Adrenal gland (tissue), 12 donors: ENCODE results near the gene ABCA5. TPM values are rescaled to one million over a fixed set of nuclear protein-coding genes. Genes with fewer than 3 reads are reported as not detected.

Experiments used
- DNase-seq, 7 donors: peaks; one replicate each; pipeline ENCODE4 v3.0.0-alpha.2; 2019 to 2020
- H3K27ac ChIP-seq, 5 donors: fragments of 200-600 bp; sonication (generic) in 4 of 5; 1 replicate in 3 of 5; 2 replicates in 2 of 5; pipeline versions ENCODE4 v1.5.1 to v1.8.0; 2016 to 2020; ENCODE audit warnings: mild to moderate bottlenecking in 1 of 5
- H3K27me3 ChIP-seq: fragments of 200-600 bp; 2 replicates; pipeline ENCODE4 v1.8.0; 2021
- H3K36me3 ChIP-seq, 2 donors: fragments of 200-600 bp; replicated peaks in 1 of 2; 1 replicate in 1 of 2; 2 replicates in 1 of 2; pipeline versions ENCODE4 v1.5.1 to v1.8.0; 2018 to 2022
- H3K4me1 ChIP-seq, 2 donors: fragments of 200-600 bp; replicated peaks in 1 of 2; 1 replicate in 1 of 2; 2 replicates in 1 of 2; pipeline versions ENCODE4 v1.5.1 to v1.8.0; 2018 to 2021
- H3K4me3 ChIP-seq, 4 donors: fragments of 200-600 bp; sonication (generic) in 3 of 4; one replicate each; pipeline ENCODE4 v1.5.1; 2016 to 2018
- H3K9me3 ChIP-seq, 3 donors: fragments of 200-600 bp; sonication (generic) in 1 of 3; replicated peaks in 1 of 3; 1 replicate in 2 of 3; 2 replicates in 1 of 3; pipeline versions ENCODE4 v1.5.1 to v1.8.0; 2016 to 2021
- POLR2A ChIP-seq, 2 donors: fragments of 450-650 bp; IDR thresholded peaks; one replicate each; pipeline ENCODE4 v1.6.1; 2017; ENCODE audit warnings: antibody characterized with exemption in 2 of 2, mild to moderate bottlenecking in 2 of 2, moderate library complexity in 1 of 2
- WGBS, 4 donors: extraction: QIAGEN DNeasy Blood & Tissue Kit in 2 of 4; methylation state at CpG; one replicate each; pipeline versions ENCODE4 v1.1.5 to v1.1.7; 2013 to 2017; 5-methylcytosine and 5-hydroxymethylcytosine counted together
- intact Hi-C, 2 donors: fragments of 100-400 bp; cut with DNase I; formaldehyde crosslinking; loops; one replicate each; pipeline versions ENCODE4 v1.14.1 to v1.15.0; 2022 to 2023
- polyA plus RNA-seq, 3 donors: library from polyadenylated mRNA; stranded (reverse); fragments of 200-250 nt in 2 of 3; fragments of 350-450 nt in 1 of 3; fragmentation: Illumina TruSeq in 1 of 3; extraction: RNeasy Lipid Tissue Mini Kit (QIAGEN cat#74804) in 1 of 3; gene quantifications; one replicate each; pipeline ENCODE4 v1.2.3, GENCODE V29; 2013 to 2014
- total RNA-seq, 9 donors: library from RNA; depleted of rRNA in 4 of 9; stranded (reverse); fragments of >200 nt in 4 of 9; fragments of 120-200 nt in 1 of 9; fragmentation: NEBNext Ultra II Directional in 1 of 9; extraction: Animal tissue kit (Norgen Biotek cat#: 25700) in 1 of 9; gene quantifications; one replicate each; pipeline versions ENCODE4 v1.1.0 to v1.2.4, GENCODE V29; 2013 to 2023
- TF ChIP-seq, protein P1 (sequence below), 6 experiments: fragments of 450-650 bp in 4 of 6; fragments of 200-600 bp in 2 of 6; sonication (generic) in 1 of 6; IDR thresholded peaks; 1 replicate in 5 of 6; 2 replicates in 1 of 6; pipeline versions ENCODE4 v1.5.1 to v1.8.0; 2016 to 2021; ENCODE audit warnings: antibody characterized with exemption in 6 of 6, mild to moderate bottlenecking in 2 of 6, moderate library complexity in 1 of 6
- donor health status: healthy with polysubstance abuse.
- donor health status: Bipolar disorder and iron deficiency.
- donor health status: DM: yes; HTN: yes; CAD: no.
- donor health status: DM: no; HTN: no; CAD: no.
- donor health status: DM: no; HTN: no; CAD: no.
- donor health status: DM: yes; HTN: yes; CAD: no.

Gene ABCA5
- total and polyA plus RNA-seq, 12 donors: 21.5 to 142 (median 40.7) TPM

GRCh38 chr17:69323806-69324205 is 3.1 kb downstream of the ABCA5 start:
- no peaks in the 10 kb centered on the region for H3K36me3 ChIP-seq
- 20 to 50% (median 39%) methylated on average over 1 of the region's 1 CpG for WGBS, 4 donors
- intact Hi-C loops: no loop called here

DNA sequence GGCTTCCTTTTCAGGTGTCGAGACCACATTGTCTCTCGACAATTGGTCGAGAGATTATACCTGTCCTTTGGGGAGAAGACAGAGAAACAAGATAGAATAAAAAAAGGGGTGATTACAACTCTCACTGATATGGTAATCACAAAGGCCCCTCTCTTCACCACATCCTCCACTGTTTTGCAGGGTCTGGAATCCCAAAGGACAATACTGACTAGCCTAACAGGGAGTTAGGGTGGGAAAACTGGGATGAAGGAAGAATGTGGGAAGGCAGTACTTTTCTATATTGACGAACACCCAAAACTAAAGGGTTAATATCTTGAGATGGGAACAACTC is 6.1 kb downstream of the ABCA5 start:
- no peaks in the 10 kb centered on the region for H3K36me3 ChIP-seq
- no peak overlapping the region for H3K27ac ChIP-seq
- H3K4me3 ChIP-seq: no peak overlapping the region
- peaks cover 10 to 39% of the 10 kb centered on the region in 2 donors for H3K4me1 ChIP-seq
- H3K9me3 ChIP-seq: no peaks in the 10 kb centered on the region
- intact Hi-C loops: no loop called here
- H3K27me3 ChIP-seq: no peaks in the 10 kb centered on the region
- DNase-seq: no peak
- TF ChIP-seq POLR2A (IDR thresholded peaks at IDR 0.05): no peak
- TF ChIP-seq, protein P1, sequence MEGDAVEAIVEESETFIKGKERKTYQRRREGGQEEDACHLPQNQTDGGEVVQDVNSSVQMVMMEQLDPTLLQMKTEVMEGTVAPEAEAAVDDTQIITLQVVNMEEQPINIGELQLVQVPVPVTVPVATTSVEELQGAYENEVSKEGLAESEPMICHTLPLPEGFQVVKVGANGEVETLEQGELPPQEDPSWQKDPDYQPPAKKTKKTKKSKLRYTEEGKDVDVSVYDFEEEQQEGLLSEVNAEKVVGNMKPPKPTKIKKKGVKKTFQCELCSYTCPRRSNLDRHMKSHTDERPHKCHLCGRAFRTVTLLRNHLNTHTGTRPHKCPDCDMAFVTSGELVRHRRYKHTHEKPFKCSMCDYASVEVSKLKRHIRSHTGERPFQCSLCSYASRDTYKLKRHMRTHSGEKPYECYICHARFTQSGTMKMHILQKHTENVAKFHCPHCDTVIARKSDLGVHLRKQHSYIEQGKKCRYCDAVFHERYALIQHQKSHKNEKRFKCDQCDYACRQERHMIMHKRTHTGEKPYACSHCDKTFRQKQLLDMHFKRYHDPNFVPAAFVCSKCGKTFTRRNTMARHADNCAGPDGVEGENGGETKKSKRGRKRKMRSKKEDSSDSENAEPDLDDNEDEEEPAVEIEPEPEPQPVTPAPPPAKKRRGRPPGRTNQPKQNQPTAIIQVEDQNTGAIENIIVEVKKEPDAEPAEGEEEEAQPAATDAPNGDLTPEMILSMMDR (IDR thresholded peaks at IDR 0.05): no peak
- 87 to 100% (median 96%) methylated on average over 4 of the region's 4 CpGs for WGBS, 4 donors

More at GRCh38 chr17:69323806-69324205, 3.1 kb downstream of the ABCA5 start:
- TF ChIP-seq POLR2A (IDR thresholded peaks at IDR 0.05): no peak
- TF ChIP-seq, protein P1 (IDR thresholded peaks at IDR 0.05): no peak
- no peak for DNase-seq
- Histone ChIP-seq H3K4me3 (no peak overlapping the region), H3K27ac (no peak overlapping the region), H3K4me1 (peaks cover 13 to 44% of the 10 kb centered on the region in 2 donors), H3K27me3 (no peaks in the 10 kb centered on the region), H3K9me3 (no peaks in the 10 kb centered on the region)

DNA sequence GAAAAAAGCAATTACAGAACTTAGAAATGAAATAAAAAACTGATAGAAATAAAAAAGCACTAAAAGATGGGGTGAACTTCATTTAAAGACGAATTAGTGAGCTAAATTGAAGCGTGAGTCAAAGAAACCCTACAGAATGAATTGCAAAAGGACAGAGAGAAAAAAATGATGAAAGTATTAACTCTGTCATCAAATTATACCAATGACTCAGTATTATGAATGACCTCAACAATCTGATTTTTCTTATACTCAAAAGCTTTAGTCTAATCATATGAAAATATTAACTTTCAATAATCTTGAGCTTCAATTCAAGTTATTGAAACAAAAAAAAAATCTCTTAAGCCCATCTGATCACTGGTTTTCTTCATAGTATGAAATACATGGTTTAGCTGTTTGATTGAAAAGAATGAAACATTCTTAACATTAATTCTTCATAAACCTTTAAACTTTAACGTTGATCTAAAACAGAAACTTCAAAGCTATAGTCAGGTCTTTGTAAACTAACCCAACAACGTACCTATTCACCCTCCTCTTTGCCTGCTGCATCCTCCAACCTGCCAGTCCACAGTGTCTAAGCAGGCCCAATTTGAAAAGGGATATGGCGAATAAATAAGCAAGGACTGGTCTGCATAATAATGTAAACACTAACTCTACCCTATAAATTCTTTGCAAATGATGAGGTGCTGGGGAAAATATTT is 6.6 kb downstream of the ABCA5 start:
- H3K27me3 ChIP-seq: no peaks in the 10 kb centered on the region
- WGBS, 4 donors: 44 to 55% (median 50%) methylated on average over 5 of the region's 5 CpGs
- intact Hi-C loops: no loop called here
- H3K27ac ChIP-seq: no peak overlapping the region
- no peak overlapping the region for H3K4me3 ChIP-seq
- no peaks in the 10 kb centered on the region for H3K36me3 ChIP-seq
- H3K4me1 ChIP-seq: peaks cover 5 to 33% of the 10 kb centered on the region in 2 donors
- no peaks in the 10 kb centered on the region for H3K9me3 ChIP-seq
- DNase-seq: no peak
- TF ChIP-seq POLR2A (IDR thresholded peaks at IDR 0.05): no peak
- TF ChIP-seq, protein P1 (IDR thresholded peaks at IDR 0.05): no peak

GRCh38 chr17:69317625-69318024 is 9.3 kb downstream of the ABCA5 start:
- H3K4me3 ChIP-seq: no peak overlapping the region
- 77 to 96% (median 84%) methylated on average over 1 of the region's 1 CpG for WGBS, 4 donors
- no peaks in the 10 kb centered on the region for H3K9me3 ChIP-seq
- no peaks in the 10 kb centered on the region for H3K27me3 ChIP-seq
- TF ChIP-seq, protein P1 (IDR thresholded peaks at IDR 0.05): no peak
- no peak for TF ChIP-seq POLR2A (IDR thresholded peaks at IDR 0.05)
- H3K36me3 ChIP-seq: no peaks in the 10 kb centered on the region
- H3K27ac ChIP-seq: no peak overlapping the region
- intact Hi-C loops: no loop called here
- H3K4me1 ChIP-seq: peaks cover 0 to 9% of the 10 kb centered on the region in 2 donors
- no peak for DNase-seq
